ENCODE data around the gene SEMG2.

The SEMG2 gene

GRCh38 chr20:45223136-45223535 lies 2.0 kb downstream of the SEMG2 start:
- DNase-seq (ENCODE audit: low spot score), result no peak
- in situ Hi-C loops (cut with MboI; ENCODE audit: low sequenced_read_pairs, unreplicated experiment), result no loop called here
- TF ChIP-seq, protein P1, sequence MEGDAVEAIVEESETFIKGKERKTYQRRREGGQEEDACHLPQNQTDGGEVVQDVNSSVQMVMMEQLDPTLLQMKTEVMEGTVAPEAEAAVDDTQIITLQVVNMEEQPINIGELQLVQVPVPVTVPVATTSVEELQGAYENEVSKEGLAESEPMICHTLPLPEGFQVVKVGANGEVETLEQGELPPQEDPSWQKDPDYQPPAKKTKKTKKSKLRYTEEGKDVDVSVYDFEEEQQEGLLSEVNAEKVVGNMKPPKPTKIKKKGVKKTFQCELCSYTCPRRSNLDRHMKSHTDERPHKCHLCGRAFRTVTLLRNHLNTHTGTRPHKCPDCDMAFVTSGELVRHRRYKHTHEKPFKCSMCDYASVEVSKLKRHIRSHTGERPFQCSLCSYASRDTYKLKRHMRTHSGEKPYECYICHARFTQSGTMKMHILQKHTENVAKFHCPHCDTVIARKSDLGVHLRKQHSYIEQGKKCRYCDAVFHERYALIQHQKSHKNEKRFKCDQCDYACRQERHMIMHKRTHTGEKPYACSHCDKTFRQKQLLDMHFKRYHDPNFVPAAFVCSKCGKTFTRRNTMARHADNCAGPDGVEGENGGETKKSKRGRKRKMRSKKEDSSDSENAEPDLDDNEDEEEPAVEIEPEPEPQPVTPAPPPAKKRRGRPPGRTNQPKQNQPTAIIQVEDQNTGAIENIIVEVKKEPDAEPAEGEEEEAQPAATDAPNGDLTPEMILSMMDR (IDR thresholded peaks at IDR 0.05; ENCODE audit: borderline replicate concordance, control extremely low read depth, extremely low read depth, insufficient read depth, missing control alignments), result no peak

- TF ChIP-seq, protein P1 (IDR thresholded peaks at IDR 0.05; ENCODE audit: borderline replicate concordance, control extremely low read depth, extremely low read depth, insufficient read depth, missing control alignments), result no peak
- in situ Hi-C loops (cut with MboI; ENCODE audit: low sequenced_read_pairs, unreplicated experiment), result no loop called here
- DNase-seq (ENCODE audit: low spot score), result no peak
These were observed 5.1 kb downstream of the SEMG2 start for GRCh38 chr20:45226287-45226686.

GRCh38 chr20:45229264-45230056 lies 8.3 kb downstream of the SEMG2 start:
- DNase-seq (ENCODE audit: low spot score), result peak; percentile 30
- TF ChIP-seq, protein P1 (IDR thresholded peaks at IDR 0.05; ENCODE audit: borderline replicate concordance, control extremely low read depth, extremely low read depth, insufficient read depth, missing control alignments), result peak; percentile 41
- in situ Hi-C loops (cut with MboI; ENCODE audit: low sequenced_read_pairs, unreplicated experiment), result no loop called here

- in situ Hi-C loops (cut with MboI; ENCODE audit: low sequenced_read_pairs, unreplicated experiment), result no loop called here
- DNase-seq (ENCODE audit: low spot score), result no peak
- TF ChIP-seq, protein P1 (IDR thresholded peaks at IDR 0.05; ENCODE audit: borderline replicate concordance, control extremely low read depth, extremely low read depth, insufficient read depth, missing control alignments), result no peak
These were observed 9.5 kb downstream of the SEMG2 start for GRCh38 chr20:45230631-45231030.

DNA sequence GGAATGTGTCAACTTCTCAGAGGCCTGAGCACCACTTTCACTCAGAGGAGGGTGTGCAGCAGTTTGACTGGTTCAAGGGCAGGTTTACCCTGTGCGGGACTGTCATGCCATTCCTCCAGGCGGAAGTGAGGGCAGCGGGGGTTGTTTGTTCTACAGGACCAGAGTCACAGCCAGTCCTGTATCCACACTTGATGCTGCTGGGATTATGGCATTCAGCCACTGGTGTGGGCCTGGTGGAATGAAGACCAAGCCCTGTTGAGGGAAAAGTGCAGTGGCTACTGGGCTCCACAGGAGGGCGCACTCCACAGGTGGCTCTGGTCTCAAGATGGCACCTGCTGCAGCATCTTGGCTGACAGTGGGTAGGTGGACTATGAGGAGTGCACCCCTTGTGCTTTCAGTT lies 14.8 kb downstream of the SEMG2 start:
- TF ChIP-seq, protein P1 (IDR thresholded peaks at IDR 0.05; ENCODE audit: borderline replicate concordance, control extremely low read depth, extremely low read depth, insufficient read depth, missing control alignments), result peak; percentile 15
- in situ Hi-C loops (cut with MboI; ENCODE audit: low sequenced_read_pairs, unreplicated experiment), result no loop called here
- DNase-seq (ENCODE audit: low spot score), result no peak

GRCh38 chr20:45238139-45238538 lies 17.0 kb downstream of the SEMG2 start:
- TF ChIP-seq, protein P1 (IDR thresholded peaks at IDR 0.05; ENCODE audit: borderline replicate concordance, control extremely low read depth, extremely low read depth, insufficient read depth, missing control alignments), result no peak
- no peak for DNase-seq (ENCODE audit: low spot score)
- in situ Hi-C loops (cut with MboI; ENCODE audit: low sequenced_read_pairs, unreplicated experiment), result no loop called here
